GM21737 (cell line): Measurements from ENCODE around the gene TP53I13.

Experiments used
- ATAC-seq: cut with Tn5 transposase; IDR thresholded peaks from one replicate; pipeline ENCODE4 v1.9.1; 2021; ENCODE audit warnings: mild to moderate bottlenecking, moderate library complexity; ENCODE audit not compliant: unreplicated experiment

Gene TP53I13

GRCh38 chr17:29566473-29567303 is 1.8 kb upstream of the TP53I13 start, which contains the start of gene ABHD15:
ABHD15 (minus strand) TSS chr17:29567037; CDS start chr17:29566966, 71 bp downstream.
- ATAC-seq = peak; percentile 27

GRCh38 chr17:29567304-29567553 is 1.3 kb upstream of the TP53I13 start:
- peak; percentile 7 for ATAC-seq

GRCh38 chr17:29567554-29568330 is 759 bp upstream of the TP53I13 start:
- ATAC-seq = peak; percentile 40

- ATAC-seq = no peak
Measured at GRCh38 chr17:29569245-29569950, 897 bp downstream of the TP53I13 start.

GRCh38 chr17:29570521-29570920 is 2.0 kb downstream of the TP53I13 start:
- ATAC-seq = no peak

GRCh38 chr17:29571486-29571882 is 3.0 kb downstream of the TP53I13 start:
- no peak for ATAC-seq

- ATAC-seq = no peak
Measured at GRCh38 chr17:29571883-29572681, 3.6 kb downstream of the TP53I13 start.

GRCh38 chr17:29572691-29573557 is 4.4 kb downstream of the TP53I13 start:
- no peak for ATAC-seq

- no peak for ATAC-seq
Measured at GRCh38 chr17:29573558-29573869, 5.0 kb downstream of the TP53I13 start.

- ATAC-seq = no peak
Measured at GRCh38 chr17:29573871-29574731, 5.6 kb downstream of the TP53I13 start.

- ATAC-seq = no peak
Measured at GRCh38 chr17:29574732-29575510, 6.4 kb downstream of the TP53I13 start.

- ATAC-seq = no peak
Measured at GRCh38 chr17:29575511-29576213, 7.2 kb downstream of the TP53I13 start.

GRCh38 chr17:29576214-29577000 is 7.9 kb downstream of the TP53I13 start:
- no peak for ATAC-seq

- no peak for ATAC-seq
Measured at GRCh38 chr17:29577001-29577370, 8.5 kb downstream of the TP53I13 start.

- ATAC-seq = no peak
Measured at GRCh38 chr17:29577385-29578211, 9.1 kb downstream of the TP53I13 start.
